ENCODE results near the gene PAH.

The PAH gene

GRCh38 chr12:102811110-102811737 is 105.8 kb downstream of the PAH start:
- peak; percentile 45 for DNase-seq (ENCODE audit: extremely low spot score)
- TF ChIP-seq HDGF (IDR thresholded peaks at IDR 0.05; ENCODE audit: borderline replicate concordance), result no peak

GRCh38 chr12:102808412-102808811 is 108.6 kb downstream of the PAH start:
- no peak for DNase-seq (ENCODE audit: extremely low spot score)
- POLR2A ChIA-PET, result no interaction called here
- TF ChIP-seq FOXM1 (IDR thresholded peaks at IDR 0.05; ENCODE audit: borderline replicate concordance), result no peak
- no peak for TF ChIP-seq TARDBP (IDR thresholded peaks at IDR 0.05)
- no peak for TF ChIP-seq NFRKB (IDR thresholded peaks at IDR 0.05)
- TF ChIP-seq FOXK2 (IDR thresholded peaks at IDR 0.05), result no peak
- TF ChIP-seq CTBP1 (IDR thresholded peaks at IDR 0.05; ENCODE audit: borderline replicate concordance), result no peak
- no peak for TF ChIP-seq BHLHE40 (IDR thresholded peaks at IDR 0.05; ENCODE audit: borderline replicate concordance)
- TF ChIP-seq HDGF (IDR thresholded peaks at IDR 0.05; ENCODE audit: borderline replicate concordance), result no peak
- TF ChIP-seq ELF4 (IDR thresholded peaks at IDR 0.05), result no peak
- TF ChIP-seq L3MBTL2 (conservative IDR thresholded peaks at IDR 0.05), result no peak
- no peak for TF ChIP-seq ARNT (IDR thresholded peaks at IDR 0.05)
- no peak for TF ChIP-seq LEF1 (IDR thresholded peaks at IDR 0.05; ENCODE audit: borderline replicate concordance)
- TF ChIP-seq SP1 (IDR thresholded peaks at IDR 0.05), result no peak
- no peak for TF ChIP-seq FOXA1 (IDR thresholded peaks at IDR 0.05)
- TF ChIP-seq SUZ12 (IDR thresholded peaks at IDR 0.05), result no peak
- TF ChIP-seq ZNF384 (IDR thresholded peaks at IDR 0.05), result no peak
- TF ChIP-seq, protein P1, sequence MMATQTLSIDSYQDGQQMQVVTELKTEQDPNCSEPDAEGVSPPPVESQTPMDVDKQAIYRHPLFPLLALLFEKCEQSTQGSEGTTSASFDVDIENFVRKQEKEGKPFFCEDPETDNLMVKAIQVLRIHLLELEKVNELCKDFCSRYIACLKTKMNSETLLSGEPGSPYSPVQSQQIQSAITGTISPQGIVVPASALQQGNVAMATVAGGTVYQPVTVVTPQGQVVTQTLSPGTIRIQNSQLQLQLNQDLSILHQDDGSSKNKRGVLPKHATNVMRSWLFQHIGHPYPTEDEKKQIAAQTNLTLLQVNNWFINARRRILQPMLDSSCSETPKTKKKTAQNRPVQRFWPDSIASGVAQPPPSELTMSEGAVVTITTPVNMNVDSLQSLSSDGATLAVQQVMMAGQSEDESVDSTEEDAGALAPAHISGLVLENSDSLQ (IDR thresholded peaks at IDR 0.05), result no peak
- CTCF ChIA-PET, result interaction anchor here (1.3 kb wide), 1 partner anchor 8 kb away, joined by 3 read pairs; no protein-coding TSS in a partner anchor

More at GRCh38 chr12:102811110-102811737, 105.8 kb downstream of the PAH start:
- ChIA-PET POLR2A (no interaction called here), CTCF (interaction anchor here (0.6 to 1.4 kb wide), 8 partner anchors 25 to 887 kb away, joined by 3 to 7 read pairs (median 4); no protein-coding TSS in a partner anchor)

DNA sequence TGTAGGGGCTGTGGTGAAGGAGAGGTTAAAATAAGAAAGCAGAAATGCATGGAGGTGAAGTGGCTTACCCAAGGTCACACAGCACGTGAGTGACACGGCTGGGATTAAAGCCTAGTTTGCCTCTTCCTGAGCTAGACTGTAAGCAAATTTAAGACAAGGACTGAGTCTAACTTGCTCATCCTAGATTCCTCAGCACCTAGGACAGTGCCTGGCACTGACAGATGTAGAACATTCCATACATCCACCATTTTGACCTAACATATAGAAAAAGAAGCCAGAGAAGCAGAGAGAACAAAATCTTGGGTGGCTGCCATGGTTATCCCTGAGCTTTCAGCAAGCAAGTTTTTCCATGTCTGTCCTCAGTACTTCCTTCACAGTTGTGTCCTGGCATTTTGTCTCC is 110.5 kb downstream of the PAH start:
- ChIA-PET CTCF (no interaction called here), POLR2A (no interaction called here)
- DNase-seq (ENCODE audit: extremely low spot score), result no peak
- TF ChIP-seq ZNF384 (IDR thresholded peaks at IDR 0.05) (no peak), HDGF (IDR thresholded peaks at IDR 0.05; ENCODE audit: borderline replicate concordance) (no peak), FOXM1 (IDR thresholded peaks at IDR 0.05; ENCODE audit: borderline replicate concordance) (no peak), ARNT (IDR thresholded peaks at IDR 0.05) (no peak)

DNA sequence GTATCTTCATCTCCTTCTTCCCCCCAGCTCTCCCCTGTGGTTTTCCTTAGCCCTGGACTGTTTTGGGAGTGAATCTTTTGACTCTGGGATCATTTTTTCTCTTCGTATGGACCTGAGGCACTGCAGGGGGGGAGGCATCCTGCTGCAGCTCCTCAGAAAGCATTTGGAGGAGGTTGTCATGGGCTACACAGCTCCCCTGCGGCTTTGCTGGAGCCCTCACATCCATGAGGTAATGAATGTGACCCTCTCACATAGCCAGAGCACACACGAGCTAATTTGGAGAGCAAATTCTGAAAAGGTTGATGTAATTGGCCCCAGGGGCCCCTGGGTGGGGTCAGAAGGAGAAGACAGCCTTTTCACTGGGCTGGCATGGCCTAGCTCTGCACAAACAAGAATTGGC is 110.9 kb downstream of the PAH start:
- CTCF ChIA-PET, result no interaction called here
- TF ChIP-seq BHLHE40 (IDR thresholded peaks at IDR 0.05; ENCODE audit: borderline replicate concordance) (no peak), CTBP1 (IDR thresholded peaks at IDR 0.05; ENCODE audit: borderline replicate concordance) (no peak), L3MBTL2 (conservative IDR thresholded peaks at IDR 0.05) (no peak), TARDBP (IDR thresholded peaks at IDR 0.05) (no peak), ARNT (IDR thresholded peaks at IDR 0.05) (no peak), LEF1 (IDR thresholded peaks at IDR 0.05; ENCODE audit: borderline replicate concordance) (no peak), NFRKB (IDR thresholded peaks at IDR 0.05) (no peak), FOXK2 (IDR thresholded peaks at IDR 0.05) (no peak), FOXA1 (IDR thresholded peaks at IDR 0.05) (no peak), SP1 (IDR thresholded peaks at IDR 0.05) (no peak), SUZ12 (IDR thresholded peaks at IDR 0.05) (no peak)
- TF ChIP-seq, protein P1 (IDR thresholded peaks at IDR 0.05), result no peak
- DNase-seq (ENCODE audit: extremely low spot score), result no peak
- POLR2A ChIA-PET, result no interaction called here

DNA sequence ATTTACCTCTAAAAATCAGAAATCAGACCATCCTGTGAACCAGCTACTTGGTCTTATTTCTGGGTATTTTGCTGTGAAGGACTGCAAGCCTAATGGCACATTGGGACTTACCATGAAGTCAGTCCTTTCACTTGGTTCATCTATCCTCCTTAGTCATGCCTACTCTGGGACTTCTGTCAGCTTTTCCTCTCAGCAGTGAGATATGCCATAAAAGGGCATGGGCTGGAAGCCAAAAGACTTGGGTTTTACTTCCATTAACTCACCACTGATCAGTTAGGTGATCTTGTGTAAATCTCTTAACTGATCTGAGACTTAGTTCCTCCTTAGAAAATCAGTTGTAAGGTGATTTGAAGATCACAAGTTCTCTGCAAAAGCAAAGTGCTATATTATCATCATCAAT is 116.5 kb downstream of the PAH start:
- ChIA-PET POLR2A (no interaction called here), CTCF (no interaction called here)
- DNase-seq (ENCODE audit: extremely low spot score), result no peak
- TF ChIP-seq FOXK2 (IDR thresholded peaks at IDR 0.05) (no peak), TARDBP (IDR thresholded peaks at IDR 0.05) (no peak), LEF1 (IDR thresholded peaks at IDR 0.05; ENCODE audit: borderline replicate concordance) (no peak)

GRCh38 chr12:102799229-102799628 is 117.8 kb downstream of the PAH start:
- no peak for TF ChIP-seq SP1 (IDR thresholded peaks at IDR 0.05)
- no peak for TF ChIP-seq CTBP1 (IDR thresholded peaks at IDR 0.05; ENCODE audit: borderline replicate concordance)
- TF ChIP-seq HDGF (IDR thresholded peaks at IDR 0.05; ENCODE audit: borderline replicate concordance), result no peak
- no peak for TF ChIP-seq SUZ12 (IDR thresholded peaks at IDR 0.05)
- no peak for TF ChIP-seq NFRKB (IDR thresholded peaks at IDR 0.05)
- no peak for TF ChIP-seq FOXK2 (IDR thresholded peaks at IDR 0.05)
- no peak for TF ChIP-seq LEF1 (IDR thresholded peaks at IDR 0.05; ENCODE audit: borderline replicate concordance)
- TF ChIP-seq FOXM1 (IDR thresholded peaks at IDR 0.05; ENCODE audit: borderline replicate concordance), result no peak
- no peak for TF ChIP-seq FOXA1 (IDR thresholded peaks at IDR 0.05)
- no peak for TF ChIP-seq ELF4 (IDR thresholded peaks at IDR 0.05)
- TF ChIP-seq, protein P1 (IDR thresholded peaks at IDR 0.05), result no peak
- CTCF ChIA-PET, result no interaction called here
- no peak for DNase-seq (ENCODE audit: extremely low spot score)
- POLR2A ChIA-PET, result no interaction called here

- CTCF ChIA-PET, result interaction anchor here (0.6 kb wide), 1 partner anchor 992 kb away, joined by 3 read pairs; no protein-coding TSS in a partner anchor
- DNase-seq (ENCODE audit: extremely low spot score), result no peak
- no peak for TF ChIP-seq HDGF (IDR thresholded peaks at IDR 0.05; ENCODE audit: borderline replicate concordance)
- TF ChIP-seq ELF4 (IDR thresholded peaks at IDR 0.05), result no peak
- TF ChIP-seq CTBP1 (IDR thresholded peaks at IDR 0.05; ENCODE audit: borderline replicate concordance), result no peak
- TF ChIP-seq, protein P1 (IDR thresholded peaks at IDR 0.05), result no peak
- no peak for TF ChIP-seq TARDBP (IDR thresholded peaks at IDR 0.05)
- TF ChIP-seq ARNT (IDR thresholded peaks at IDR 0.05), result no peak
- no peak for TF ChIP-seq NFRKB (IDR thresholded peaks at IDR 0.05)
- TF ChIP-seq FOXA1 (IDR thresholded peaks at IDR 0.05), result no peak
- no peak for TF ChIP-seq L3MBTL2 (conservative IDR thresholded peaks at IDR 0.05)
- TF ChIP-seq SUZ12 (IDR thresholded peaks at IDR 0.05), result no peak
- no peak for TF ChIP-seq BHLHE40 (IDR thresholded peaks at IDR 0.05; ENCODE audit: borderline replicate concordance)
- no peak for TF ChIP-seq ZNF384 (IDR thresholded peaks at IDR 0.05)
- TF ChIP-seq LEF1 (IDR thresholded peaks at IDR 0.05; ENCODE audit: borderline replicate concordance), result no peak
- TF ChIP-seq FOXK2 (IDR thresholded peaks at IDR 0.05), result no peak
- no peak for TF ChIP-seq FOXM1 (IDR thresholded peaks at IDR 0.05; ENCODE audit: borderline replicate concordance)
- no peak for TF ChIP-seq SP1 (IDR thresholded peaks at IDR 0.05)
- POLR2A ChIA-PET, result no interaction called here
Observed at GRCh38 chr12:102797528-102797927, 119.5 kb downstream of the PAH start.

All from HEK293T (cell line).